ENCODE data around the gene KLHL3. TPM values are rescaled to one million over a fixed set of nuclear protein-coding genes. Genes with fewer than 3 reads are reported as not detected.

Gene KLHL3
- total RNA-seq, 2 donors from 2014 or later, result 3.3 to 5.7 TPM

GRCh38 chr5:137679910-137680309, 56.0 kb downstream of the KLHL3 start:
- intact Hi-C loops (cut with DNase I), result no loop called here
- H3K27me3 ChIP-seq, result no peaks in the 10 kb centered on the region
- TF ChIP-seq, protein P1, sequence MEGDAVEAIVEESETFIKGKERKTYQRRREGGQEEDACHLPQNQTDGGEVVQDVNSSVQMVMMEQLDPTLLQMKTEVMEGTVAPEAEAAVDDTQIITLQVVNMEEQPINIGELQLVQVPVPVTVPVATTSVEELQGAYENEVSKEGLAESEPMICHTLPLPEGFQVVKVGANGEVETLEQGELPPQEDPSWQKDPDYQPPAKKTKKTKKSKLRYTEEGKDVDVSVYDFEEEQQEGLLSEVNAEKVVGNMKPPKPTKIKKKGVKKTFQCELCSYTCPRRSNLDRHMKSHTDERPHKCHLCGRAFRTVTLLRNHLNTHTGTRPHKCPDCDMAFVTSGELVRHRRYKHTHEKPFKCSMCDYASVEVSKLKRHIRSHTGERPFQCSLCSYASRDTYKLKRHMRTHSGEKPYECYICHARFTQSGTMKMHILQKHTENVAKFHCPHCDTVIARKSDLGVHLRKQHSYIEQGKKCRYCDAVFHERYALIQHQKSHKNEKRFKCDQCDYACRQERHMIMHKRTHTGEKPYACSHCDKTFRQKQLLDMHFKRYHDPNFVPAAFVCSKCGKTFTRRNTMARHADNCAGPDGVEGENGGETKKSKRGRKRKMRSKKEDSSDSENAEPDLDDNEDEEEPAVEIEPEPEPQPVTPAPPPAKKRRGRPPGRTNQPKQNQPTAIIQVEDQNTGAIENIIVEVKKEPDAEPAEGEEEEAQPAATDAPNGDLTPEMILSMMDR (IDR thresholded peaks at IDR 0.05), result no peak
- TF ChIP-seq POLR2A (IDR thresholded peaks at IDR 0.05), result no peak
- 60 to 89% methylated on average over 1 of the region's 1 CpG for WGBS, 2 donors
- H3K9me3 ChIP-seq, result no peaks in the 10 kb centered on the region
- no peak overlapping the region for H3K4me3 ChIP-seq
- H3K27ac ChIP-seq, result no peak overlapping the region
- no peaks in the 10 kb centered on the region for H3K36me3 ChIP-seq (replicated peaks in 1 of 2; ENCODE audit: insufficient read depth in 1 of 2, low read depth in 2 of 2)
- DNase-seq (no peak), ATAC-seq (no peak)
- H3K4me1 ChIP-seq, result no peaks in the 10 kb centered on the region

DNA sequence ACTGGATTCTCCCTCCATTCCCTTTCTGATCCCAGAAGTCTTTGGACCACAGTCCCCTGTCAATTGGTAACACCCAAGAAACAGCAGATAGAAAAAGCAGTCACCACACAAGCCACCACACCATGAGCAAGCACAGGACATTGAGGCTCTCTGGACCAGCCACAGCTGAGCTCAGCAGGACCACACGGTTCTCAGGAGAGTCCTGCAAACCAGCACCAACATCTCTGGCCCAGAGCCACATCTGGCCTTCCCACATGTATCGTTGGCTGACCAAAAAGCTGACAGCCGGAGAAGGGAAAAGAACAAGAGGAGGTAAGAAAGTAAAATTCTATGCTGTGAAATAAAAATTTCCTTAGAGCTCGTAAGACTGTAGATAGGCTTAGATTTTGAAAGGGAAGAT, 56.7 kb downstream of the KLHL3 start:
- Histone ChIP-seq H3K36me3 (replicated peaks in 1 of 2; ENCODE audit: insufficient read depth in 1 of 2, low read depth in 2 of 2) (no peaks in the 10 kb centered on the region), H3K27ac (no peak overlapping the region), H3K27me3 (no peaks in the 10 kb centered on the region), H3K4me1 (no peaks in the 10 kb centered on the region), H3K9me3 (no peaks in the 10 kb centered on the region), H3K4me3 (no peak overlapping the region)
- DNase-seq (no peak), ATAC-seq (no peak)
- WGBS, 2 donors, result 57 to 71% methylated on average over 4 of the region's 4 CpGs
- TF ChIP-seq, protein P1 (IDR thresholded peaks at IDR 0.05), result no peak
- TF ChIP-seq POLR2A (IDR thresholded peaks at IDR 0.05), result no peak
- intact Hi-C loops (cut with DNase I), result no loop called here

DNA sequence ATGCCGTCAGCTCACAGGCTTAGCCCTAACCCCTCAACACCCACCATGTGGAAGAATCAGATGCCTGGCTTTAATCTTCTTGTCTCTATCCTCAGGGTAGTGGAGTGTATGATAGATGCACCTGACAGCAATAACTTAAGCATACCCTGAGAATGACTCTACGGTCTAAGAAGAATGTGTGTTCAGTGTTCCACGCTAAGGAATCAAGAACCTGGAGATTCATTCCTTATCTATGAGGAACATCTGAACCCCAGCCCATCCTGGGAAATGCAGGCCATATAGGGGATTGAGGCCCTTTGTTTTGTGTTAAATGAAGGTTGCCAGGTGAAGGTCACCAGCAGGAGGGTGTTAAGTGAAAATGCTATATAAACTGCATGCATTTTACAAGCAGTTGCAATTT, 63.0 kb downstream of the KLHL3 start:
- WGBS, 2 donors, result 62 to 84% methylated on average over 2 to 3 of the region's 3 CpGs
- Histone ChIP-seq H3K4me1 (peaks cover 26% of the 10 kb centered on the region), H3K9me3 (no peaks in the 10 kb centered on the region), H3K27me3 (no peaks in the 10 kb centered on the region), H3K27ac (no peak overlapping the region), H3K4me3 (no peak overlapping the region), H3K36me3 (replicated peaks in 1 of 2; ENCODE audit: insufficient read depth in 1 of 2, low read depth in 2 of 2) (no peaks in the 10 kb centered on the region)
- no peak for TF ChIP-seq POLR2A (IDR thresholded peaks at IDR 0.05)
- TF ChIP-seq, protein P1 (IDR thresholded peaks at IDR 0.05), result no peak
- DNase-seq (no peak), ATAC-seq (no peak)
- intact Hi-C loops (cut with DNase I), result no loop called here

GRCh38 chr5:137672001-137672400, 63.9 kb downstream of the KLHL3 start:
- peak overlapping the region; percentile 17 to 32 (median 27) for H3K27ac ChIP-seq
- no peaks in the 10 kb centered on the region for H3K27me3 ChIP-seq
- ATAC-seq (peak; percentile 93), DNase-seq (peak; percentile 80 to 95 (median 92))
- no peaks in the 10 kb centered on the region for H3K9me3 ChIP-seq
- TF ChIP-seq POLR2A (IDR thresholded peaks at IDR 0.05), result no peak
- TF ChIP-seq, protein P1 (IDR thresholded peaks at IDR 0.05), result no peak
- intact Hi-C loops (cut with DNase I), result no loop called here
- no peak overlapping the region for H3K4me3 ChIP-seq
- 26 to 30% methylated on average over 6 of the region's 6 CpGs for WGBS, 2 donors
- no peaks in the 10 kb centered on the region for H3K36me3 ChIP-seq (replicated peaks in 1 of 2; ENCODE audit: insufficient read depth in 1 of 2, low read depth in 2 of 2)
- peaks cover 35% of the 10 kb centered on the region for H3K4me1 ChIP-seq

- no peak overlapping the region for H3K4me3 ChIP-seq
- no peaks in the 10 kb centered on the region for H3K36me3 ChIP-seq (replicated peaks in 1 of 2; ENCODE audit: insufficient read depth in 1 of 2, low read depth in 2 of 2)
- TF ChIP-seq, protein P1 (IDR thresholded peaks at IDR 0.05), result no peak
- TF ChIP-seq POLR2A (IDR thresholded peaks at IDR 0.05), result no peak
- no peaks in the 10 kb centered on the region for H3K9me3 ChIP-seq
- no peak overlapping the region for H3K27ac ChIP-seq
- WGBS, 2 donors, result 86 to 90% methylated on average over 4 of the region's 4 CpGs
- H3K4me1 ChIP-seq, result peaks cover 55% of the 10 kb centered on the region
- no peaks in the 10 kb centered on the region for H3K27me3 ChIP-seq
- intact Hi-C loops (cut with DNase I), result no loop called here
- no peak for DNase-seq
- ATAC-seq, result no peak
Observed at GRCh38 chr5:137669811-137670210, 66.1 kb downstream of the KLHL3 start.

Measured in body of pancreas (tissue), 4 donors.